Measurements from ENCODE around the gene C14orf132. TPM values are rescaled to one million over a fixed set of nuclear protein-coding genes. Genes with fewer than 3 reads are reported as not detected.

The C14orf132 gene
- total and polyA plus RNA-seq, 2 experiments from 2014 or later: 13.9 to 14.1 TPM

GRCh38 chr14:96117960-96118359 is 78.8 kb downstream of the C14orf132 start:
- H3K27ac ChIP-seq: no peak overlapping the region

GRCh38 chr14:96118391-96118790 is 79.2 kb downstream of the C14orf132 start:
- no peak for DNase-seq (ENCODE audit: low read depth in 1 of 2, low spot score in 1 of 2)
- Histone ChIP-seq H3K4me3 (no peak overlapping the region), H3K4me1 (ENCODE audit: low read depth) (no peaks in the 10 kb centered on the region), H3K27me3 (no peaks in the 10 kb centered on the region), H3K27ac (no peak overlapping the region), H3K36me3 (no peaks in the 10 kb centered on the region), H3K9me3 (ENCODE audit: low read depth) (no peaks in the 10 kb centered on the region)
- no peak for TF ChIP-seq CTCF (IDR thresholded peaks at IDR 0.05; ENCODE audit: low read depth, low read length)

More at GRCh38 chr14:96117960-96118359, 78.8 kb downstream of the C14orf132 start:
- no peaks in the 10 kb centered on the region for H3K4me1 ChIP-seq (ENCODE audit: low read depth)
- no peaks in the 10 kb centered on the region for H3K36me3 ChIP-seq
- H3K4me3 ChIP-seq: no peak overlapping the region
- no peak for TF ChIP-seq CTCF (IDR thresholded peaks at IDR 0.05; ENCODE audit: low read depth, low read length)
- no peak for DNase-seq (ENCODE audit: low read depth in 1 of 2, low spot score in 1 of 2)
- H3K27me3 ChIP-seq: no peaks in the 10 kb centered on the region
- H3K9me3 ChIP-seq (ENCODE audit: low read depth): peaks cover 3% of the 10 kb centered on the region

- TF ChIP-seq CTCF (IDR thresholded peaks at IDR 0.05; ENCODE audit: low read depth, low read length): no peak
- DNase-seq (ENCODE audit: low read depth in 1 of 2, low spot score in 1 of 2): no peak
- H3K27ac ChIP-seq: no peak overlapping the region
These were observed 80.8 kb downstream of the C14orf132 start for GRCh38 chr14:96119947-96120346.

GRCh38 chr14:96120392-96120791 is 81.2 kb downstream of the C14orf132 start:
- Histone ChIP-seq H3K27ac (no peak overlapping the region), H3K36me3 (no peaks in the 10 kb centered on the region), H3K4me1 (ENCODE audit: low read depth) (no peaks in the 10 kb centered on the region), H3K9me3 (ENCODE audit: low read depth) (no peaks in the 10 kb centered on the region), H3K4me3 (no peak overlapping the region), H3K27me3 (no peaks in the 10 kb centered on the region)
- no peak for TF ChIP-seq CTCF (IDR thresholded peaks at IDR 0.05; ENCODE audit: low read depth, low read length)
- no peak for DNase-seq (ENCODE audit: low read depth in 1 of 2, low spot score in 1 of 2)

More at GRCh38 chr14:96119947-96120346, 80.8 kb downstream of the C14orf132 start:
- Histone ChIP-seq H3K36me3 (no peaks in the 10 kb centered on the region), H3K4me3 (no peak overlapping the region), H3K4me1 (ENCODE audit: low read depth) (no peaks in the 10 kb centered on the region), H3K9me3 (ENCODE audit: low read depth) (no peaks in the 10 kb centered on the region), H3K27me3 (no peaks in the 10 kb centered on the region)

GRCh38 chr14:96120941-96121340 is 81.8 kb downstream of the C14orf132 start:
- H3K9me3 ChIP-seq (ENCODE audit: low read depth): no peaks in the 10 kb centered on the region
- H3K4me3 ChIP-seq: no peak overlapping the region
- H3K27me3 ChIP-seq: no peaks in the 10 kb centered on the region
- no peaks in the 10 kb centered on the region for H3K4me1 ChIP-seq (ENCODE audit: low read depth)
- no peaks in the 10 kb centered on the region for H3K36me3 ChIP-seq
- TF ChIP-seq CTCF (IDR thresholded peaks at IDR 0.05; ENCODE audit: low read depth, low read length): no peak
- no peak overlapping the region for H3K27ac ChIP-seq
- DNase-seq (ENCODE audit: low read depth in 1 of 2, low spot score in 1 of 2): no peak
